SU-DHL-6 (cell line): ENCODE measurements around the gene ST3GAL5.

Experiments used
- H2AFZ ChIP-seq: fragments of 200-600 bp; sonication (generic); 2 replicates; pipeline ENCODE4 v1.6.1; 2014; ENCODE audit warnings: low read depth, mild to moderate bottlenecking, moderate library complexity, mixed read lengths, antibody characterized with exemption, low read length; ENCODE audit not compliant: severe bottlenecking
- H3F3A ChIP-seq: fragments of 200-600 bp; shearing (Covaris generic); 2 replicates; pipeline ENCODE4 v1.6.0; 2016; ENCODE audit warnings: antibody characterized with exemption, mild to moderate bottlenecking; ENCODE audit not compliant: insufficient read depth
- H3K27ac ChIP-seq: fragments of 200-600 bp; sonication (generic); 2 replicates; pipeline ENCODE4 v1.5.1; 2016; ENCODE audit warnings: low read depth, mild to moderate bottlenecking, low read length, moderate library complexity, mixed read lengths
- H3K27me3 ChIP-seq: fragments of 200-600 bp; sonication (generic), shearing (Covaris generic); 2 replicates; pipeline ENCODE4 v1.6.0; 2014; ENCODE audit warnings: mild to moderate bottlenecking, low read length
- H3K36me3 ChIP-seq: fragments of 200-600 bp; sonication (generic); 2 replicates; pipeline ENCODE4 v1.6.1; 2014; ENCODE audit warnings: mild to moderate bottlenecking, low read length, mixed read lengths
- H3K4me2 ChIP-seq: fragments of 300-600, 200-600 bp; shearing (Covaris generic), sonication (generic); 2 replicates; pipeline ENCODE4 v1.6.0; 2014; ENCODE audit warnings: low read length, low read depth, mild to moderate bottlenecking; ENCODE audit not compliant: poor library complexity, severe bottlenecking
- H3K4me3 ChIP-seq: fragments of 200-600 bp; sonication (generic); 2 replicates; pipeline ENCODE4 v1.5.1; 2014; ENCODE audit warnings: antibody characterized with exemption, low read length, mild to moderate bottlenecking, mixed read lengths; ENCODE audit not compliant: insufficient read depth, poor library complexity, severe bottlenecking
- H3K79me2 ChIP-seq: fragments of 200-600 bp; sonication (generic); 2 replicates; pipeline ENCODE4 v1.6.1; 2014; ENCODE audit warnings: mild to moderate bottlenecking, low read length, moderate library complexity; ENCODE audit not compliant: insufficient read depth
- H3K9ac ChIP-seq: fragments of 200-600 bp; sonication (generic); 2 replicates; pipeline ENCODE4 v1.7.0; 2014; ENCODE audit warnings: mild to moderate bottlenecking, low read length
- H3K9me2 ChIP-seq: fragments of 200-600 bp; sonication (generic); replicated peaks from 2 replicates; pipeline ENCODE4 v1.6.1; 2014; ENCODE audit warnings: low read length; ENCODE audit not compliant: insufficient read depth
- H3K9me3 ChIP-seq: fragments of 200-600 bp; sonication (generic); 2 replicates; pipeline ENCODE4 v1.6.1; 2014; ENCODE audit warnings: low read length, mixed read lengths; ENCODE audit not compliant: insufficient read depth
- H4K20me1 ChIP-seq: fragments of 200-600 bp; sonication (generic); 2 replicates; pipeline ENCODE4 v1.6.1; 2014; ENCODE audit warnings: low read depth, mild to moderate bottlenecking, antibody characterized with exemption, low read length, moderate library complexity, mixed read lengths
- EZH2phosphoT487 ChIP-seq: fragments of 200-600 bp; sonication (generic), shearing (Covaris generic); conservative IDR thresholded peaks from 2 replicates; pipeline ENCODE4 v1.6.1; 2018; ENCODE audit warnings: mild to moderate bottlenecking, antibody characterized with exemption, low read length, moderate library complexity, mixed read lengths
- TF ChIP-seq, protein P1 (sequence below): fragments of 200-600 bp; sonication (generic); IDR thresholded peaks from one replicate; pipeline ENCODE4 v1.5.1; 2017; ENCODE audit warnings: antibody characterized with exemption, mild to moderate bottlenecking, low read length, moderate library complexity; ENCODE audit not compliant: insufficient read depth, poor library complexity, severe bottlenecking

ST3GAL5 gene

DNA sequence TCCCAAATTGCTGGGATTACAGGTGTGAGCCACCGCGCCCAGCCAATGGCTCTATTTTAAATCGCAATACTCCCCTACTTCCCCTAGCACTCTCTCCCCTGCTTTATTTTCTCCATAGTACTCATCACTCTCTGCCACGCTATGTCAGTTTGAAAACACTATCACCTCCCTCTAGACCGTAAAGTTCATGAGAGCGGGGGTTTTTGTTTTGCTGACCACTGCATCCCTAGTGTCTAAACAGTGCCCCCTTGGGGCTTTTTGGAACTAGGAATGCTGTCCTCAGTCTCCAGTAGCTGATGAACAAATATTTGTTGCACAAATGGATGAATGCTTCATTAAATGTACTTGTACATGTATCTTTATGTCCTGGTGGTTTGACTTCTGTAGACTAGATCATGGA, 90.9 kb downstream of the ST3GAL5 start:
- no peaks in the 10 kb centered on the region for H3K9me2 ChIP-seq
- H3K27ac ChIP-seq, result no peak overlapping the region
- no peaks in the 10 kb centered on the region for H3K27me3 ChIP-seq
- no peak overlapping the region for H3K4me2 ChIP-seq
- TF ChIP-seq EZH2phosphoT487, result no peak
- TF ChIP-seq, protein P1, sequence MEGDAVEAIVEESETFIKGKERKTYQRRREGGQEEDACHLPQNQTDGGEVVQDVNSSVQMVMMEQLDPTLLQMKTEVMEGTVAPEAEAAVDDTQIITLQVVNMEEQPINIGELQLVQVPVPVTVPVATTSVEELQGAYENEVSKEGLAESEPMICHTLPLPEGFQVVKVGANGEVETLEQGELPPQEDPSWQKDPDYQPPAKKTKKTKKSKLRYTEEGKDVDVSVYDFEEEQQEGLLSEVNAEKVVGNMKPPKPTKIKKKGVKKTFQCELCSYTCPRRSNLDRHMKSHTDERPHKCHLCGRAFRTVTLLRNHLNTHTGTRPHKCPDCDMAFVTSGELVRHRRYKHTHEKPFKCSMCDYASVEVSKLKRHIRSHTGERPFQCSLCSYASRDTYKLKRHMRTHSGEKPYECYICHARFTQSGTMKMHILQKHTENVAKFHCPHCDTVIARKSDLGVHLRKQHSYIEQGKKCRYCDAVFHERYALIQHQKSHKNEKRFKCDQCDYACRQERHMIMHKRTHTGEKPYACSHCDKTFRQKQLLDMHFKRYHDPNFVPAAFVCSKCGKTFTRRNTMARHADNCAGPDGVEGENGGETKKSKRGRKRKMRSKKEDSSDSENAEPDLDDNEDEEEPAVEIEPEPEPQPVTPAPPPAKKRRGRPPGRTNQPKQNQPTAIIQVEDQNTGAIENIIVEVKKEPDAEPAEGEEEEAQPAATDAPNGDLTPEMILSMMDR, result no peak
- H2AFZ ChIP-seq, result no peak overlapping the region
- no peak overlapping the region for H3K4me3 ChIP-seq
- no peaks in the 10 kb centered on the region for H3K36me3 ChIP-seq
- no peaks in the 10 kb centered on the region for H3K79me2 ChIP-seq
- H3K9me3 ChIP-seq, result no peaks in the 10 kb centered on the region
- no peaks in the 10 kb centered on the region for H3F3A ChIP-seq
- no peak overlapping the region for H3K9ac ChIP-seq
- H4K20me1 ChIP-seq, result no peaks in the 10 kb centered on the region

DNA sequence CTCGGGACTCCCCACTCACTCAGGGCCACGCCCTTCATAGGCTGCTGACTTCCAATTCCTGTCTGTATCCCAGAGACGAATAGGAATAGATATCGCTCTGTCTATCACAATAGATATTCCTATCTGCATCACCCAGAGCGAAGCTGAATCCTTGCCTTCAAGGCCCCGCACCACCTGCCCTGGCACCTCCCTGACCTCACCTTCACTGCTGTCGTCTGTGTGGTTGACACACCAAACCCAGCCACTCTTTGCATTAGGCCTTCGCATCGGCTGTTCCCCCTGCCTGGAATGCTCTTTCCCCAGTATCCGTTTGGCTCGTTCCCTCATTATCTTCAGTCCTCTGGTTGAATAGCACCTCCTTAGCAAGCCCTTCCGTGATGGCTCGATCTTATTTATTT, 91.5 kb downstream of the ST3GAL5 start:
- Histone ChIP-seq H3K4me2 (no peak overlapping the region), H3F3A (no peaks in the 10 kb centered on the region), H3K9ac (no peak overlapping the region), H3K9me2 (no peaks in the 10 kb centered on the region), H3K27me3 (no peaks in the 10 kb centered on the region), H3K79me2 (no peaks in the 10 kb centered on the region), H3K36me3 (no peaks in the 10 kb centered on the region), H3K9me3 (no peaks in the 10 kb centered on the region), H3K4me3 (no peak overlapping the region), H3K27ac (no peak overlapping the region), H2AFZ (no peak overlapping the region), H4K20me1 (no peaks in the 10 kb centered on the region)
- no peak for TF ChIP-seq EZH2phosphoT487
- TF ChIP-seq, protein P1, result no peak

DNA sequence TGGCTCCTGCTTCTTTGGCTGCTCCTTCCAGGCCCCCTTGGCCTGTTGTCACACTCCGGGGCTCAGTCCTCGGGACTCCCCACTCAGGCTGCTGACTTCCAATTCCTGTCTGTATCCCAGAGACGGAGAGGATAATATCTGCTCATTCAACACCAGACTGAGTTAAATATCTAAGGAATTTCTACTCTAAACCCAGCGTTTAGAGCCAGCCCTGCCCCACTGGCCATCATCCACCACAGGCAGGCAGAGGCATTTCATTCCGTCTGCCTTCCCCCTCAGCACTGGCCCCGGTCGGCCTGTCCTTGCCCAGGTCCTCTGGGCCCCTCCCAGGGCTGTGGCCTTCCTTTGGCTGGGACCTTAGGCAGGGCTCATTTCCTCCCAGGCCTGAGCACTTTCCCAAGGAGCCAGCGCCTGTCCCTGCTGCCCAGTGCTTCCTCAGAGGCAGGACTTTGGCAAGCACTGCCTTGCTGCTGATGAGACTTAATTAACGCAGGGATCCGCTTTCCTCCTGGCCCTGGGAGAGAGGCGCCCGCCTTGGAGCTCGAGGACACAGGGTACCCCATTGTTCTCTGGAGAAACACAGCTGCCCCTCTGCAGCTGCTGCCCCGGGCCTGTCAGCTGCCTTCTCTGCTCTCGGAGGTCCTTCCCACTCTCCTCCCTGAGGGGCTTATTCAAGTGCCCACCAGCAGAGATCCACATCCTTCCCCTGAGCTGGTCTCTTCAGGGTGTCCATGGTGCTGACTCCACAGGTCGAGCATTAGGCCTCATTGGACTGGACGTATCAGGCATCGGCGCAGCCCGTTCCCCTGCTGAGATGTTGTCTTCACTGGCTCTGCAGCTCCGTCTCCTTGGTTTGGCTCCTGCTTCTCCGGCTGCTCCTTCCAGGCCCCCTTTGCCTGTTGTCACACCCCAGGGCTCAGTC, 92.2 kb downstream of the ST3GAL5 start:
- Histone ChIP-seq H3K27ac (no peak overlapping the region), H3K79me2 (no peaks in the 10 kb centered on the region), H4K20me1 (no peaks in the 10 kb centered on the region), H3K27me3 (no peaks in the 10 kb centered on the region), H3K4me2 (no peak overlapping the region), H3K9ac (no peak overlapping the region), H3K9me2 (no peaks in the 10 kb centered on the region), H3K36me3 (no peaks in the 10 kb centered on the region), H2AFZ (no peak overlapping the region), H3F3A (no peaks in the 10 kb centered on the region), H3K9me3 (no peaks in the 10 kb centered on the region), H3K4me3 (no peak overlapping the region)
- no peak for TF ChIP-seq EZH2phosphoT487
- TF ChIP-seq, protein P1, result no peak
